ENCODE data around the gene CCDC175.

The CCDC175 gene

GRCh38 chr14:59538936-59539335, 37.7 kb downstream of the CCDC175 start:
- DNase-seq, result no peak

GRCh38 chr14:59537476-59537875, 39.1 kb downstream of the CCDC175 start:
- no peak for DNase-seq

- no peak for DNase-seq
Measured at GRCh38 chr14:59534361-59534987, 42.1 kb downstream of the CCDC175 start.

- DNase-seq, result no peak
Measured at GRCh38 chr14:59532419-59532818, 44.2 kb downstream of the CCDC175 start.

- DNase-seq, result no peak
Measured at GRCh38 chr14:59530349-59530748, 46.3 kb downstream of the CCDC175 start.

GRCh38 chr14:59529189-59529588, 47.4 kb downstream of the CCDC175 start:
- no peak for DNase-seq

- DNase-seq, result no peak
Measured at GRCh38 chr14:59520224-59520623, 56.4 kb downstream of the CCDC175 start.

GRCh38 chr14:59511916-59512575, 64.6 kb downstream of the CCDC175 start:
- no peak for DNase-seq

GRCh38 chr14:59510966-59511365, 65.6 kb downstream of the CCDC175 start:
- DNase-seq, result no peak

GRCh38 chr14:59510001-59510400, 66.6 kb downstream of the CCDC175 start:
- no peak for DNase-seq

GRCh38 chr14:59509101-59509500, 67.5 kb downstream of the CCDC175 start:
- no peak for DNase-seq

GRCh38 chr14:59507752-59508103, 68.9 kb downstream of the CCDC175 start:
- DNase-seq, result no peak

- DNase-seq, result peak; percentile 43
Measured at GRCh38 chr14:59507063-59507751, 69.4 kb downstream of the CCDC175 start.

GRCh38 chr14:59503256-59503655, 73.4 kb downstream of the CCDC175 start:
- no peak for DNase-seq

- DNase-seq, result no peak
Measured at GRCh38 chr14:59500732-59501131, 75.9 kb downstream of the CCDC175 start.

- no peak for DNase-seq
Measured at GRCh38 chr14:59492384-59492783, 84.2 kb downstream of the CCDC175 start.

- no peak for DNase-seq
Measured at GRCh38 chr14:59490756-59491155, 85.9 kb downstream of the CCDC175 start.

GRCh38 chr14:59484639-59485175, 91.9 kb downstream of the CCDC175 start:
- DNase-seq, result no peak

- peak; percentile 99 for DNase-seq
Measured at GRCh38 chr14:59483819-59484638, 92.6 kb downstream of the CCDC175 start, which contains the start of the genes JKAMP and L3HYPDH. Gene JKAMP, plus strand, starts transcription at chr14:59484517. Its CDS starts 73 bp downstream, at chr14:59484590. Gene L3HYPDH, minus strand, starts transcription at chr14:59484408. Its CDS starts 92 bp downstream, at chr14:59484316.

GRCh38 chr14:59483363-59483762, 93.2 kb downstream of the CCDC175 start:
- DNase-seq, result no peak

GRCh38 chr14:59482541-59483331, 93.9 kb downstream of the CCDC175 start:
- no peak for DNase-seq

Measured in stimulated activated CD4-positive, alpha-beta T cell treated with anti-CD3 and anti-CD28 coated beads, Interleukin-4, amount 100 ng/mL, for 1 hour (primary cell).